Gastroesophageal sphincter (tissue), 4 donors: ENCODE measurements around the gene KCNMA1. TPM values are rescaled to one million over a fixed set of nuclear protein-coding genes. Genes with fewer than 3 reads are reported as not detected.

Experiments used
- ATAC-seq: fragments of 150-250 bp; one replicate; pipeline ENCODE4 v1.9.1; 2016; ENCODE audit warnings: mild to moderate bottlenecking, moderate library complexity
- H3K27ac ChIP-seq, 4 donors: fragments of 200-600 bp; sonication (generic) in 3 of 4; 1 replicate in 3 of 4; 2 replicates in 1 of 4; pipeline ENCODE4 v1.5.1; 2016 to 2019
- H3K27me3 ChIP-seq: fragments of 200-600 bp; sonication (generic); one replicate; pipeline ENCODE4 v1.5.1; 2019
- H3K36me3 ChIP-seq, 2 donors: fragments of 200-600 bp; sonication (generic); one replicate each; pipeline ENCODE4 v1.5.1; 2019; ENCODE audit warnings: control low read depth in 1 of 2
- H3K4me1 ChIP-seq, 3 donors: fragments of 200-600 bp; sonication (generic); 1 replicate in 2 of 3; 2 replicates in 1 of 3; pipeline ENCODE4 v1.5.1; 2016 to 2019; ENCODE audit warnings: control low read depth in 2 of 3
- H3K4me3 ChIP-seq, 2 donors: fragments of 200-600 bp; sonication (generic); one replicate each; pipeline ENCODE4 v1.5.1; 2019; ENCODE audit warnings: mild to moderate bottlenecking in 1 of 2, moderate library complexity in 1 of 2
- H3K9me3 ChIP-seq, 3 donors: fragments of 200-600 bp; sonication (generic); one replicate each; pipeline ENCODE4 v1.5.1; 2017 to 2019; ENCODE audit warnings: control low read depth in 2 of 3
- EP300 ChIP-seq: sonication (generic); formaldehyde crosslinking; IDR thresholded peaks from one replicate; pipeline ENCODE4 v1.6.1; 2017; ENCODE audit warnings: antibody characterized with exemption, mild to moderate bottlenecking
- POLR2A ChIP-seq, 2 donors: fragments of 450-650 bp; IDR thresholded peaks; one replicate each; pipeline ENCODE4 v1.6.1; 2017; ENCODE audit warnings: antibody characterized with exemption in 2 of 2, mild to moderate bottlenecking in 2 of 2, moderate library complexity in 1 of 2
- POLR2AphosphoS5 ChIP-seq: sonication (generic); formaldehyde crosslinking; IDR thresholded peaks from one replicate; pipeline ENCODE4 v1.6.1; 2017; ENCODE audit warnings: antibody characterized with exemption
- WGBS, 2 donors: methylation state at CpG; one replicate each; pipeline ENCODE4 v1.1.5; 2018; ENCODE audit warnings: low coverage in 1 of 2; 5-methylcytosine and 5-hydroxymethylcytosine counted together
- total RNA-seq, 4 donors: library from RNA; depleted of rRNA; stranded (reverse); fragments of >200 nt; gene quantifications; one replicate each; pipeline ENCODE4 v1.1.0, GENCODE V29; 2016
- TF ChIP-seq, protein P1 (sequence below), 4 experiments: fragments of 200-600 bp in 2 of 4; fragments of 450-650 bp in 2 of 4; sonication (generic) in 1 of 4; IDR thresholded peaks; one replicate each; pipeline ENCODE4 v1.5.1; 2017 to 2019; ENCODE audit warnings: antibody characterized with exemption in 4 of 4, mild to moderate bottlenecking in 2 of 4, moderate library complexity in 2 of 4

Gene KCNMA1
- total RNA-seq, 4 donors from 2014 or later = 168 to 389 (median 323) TPM

DNA sequence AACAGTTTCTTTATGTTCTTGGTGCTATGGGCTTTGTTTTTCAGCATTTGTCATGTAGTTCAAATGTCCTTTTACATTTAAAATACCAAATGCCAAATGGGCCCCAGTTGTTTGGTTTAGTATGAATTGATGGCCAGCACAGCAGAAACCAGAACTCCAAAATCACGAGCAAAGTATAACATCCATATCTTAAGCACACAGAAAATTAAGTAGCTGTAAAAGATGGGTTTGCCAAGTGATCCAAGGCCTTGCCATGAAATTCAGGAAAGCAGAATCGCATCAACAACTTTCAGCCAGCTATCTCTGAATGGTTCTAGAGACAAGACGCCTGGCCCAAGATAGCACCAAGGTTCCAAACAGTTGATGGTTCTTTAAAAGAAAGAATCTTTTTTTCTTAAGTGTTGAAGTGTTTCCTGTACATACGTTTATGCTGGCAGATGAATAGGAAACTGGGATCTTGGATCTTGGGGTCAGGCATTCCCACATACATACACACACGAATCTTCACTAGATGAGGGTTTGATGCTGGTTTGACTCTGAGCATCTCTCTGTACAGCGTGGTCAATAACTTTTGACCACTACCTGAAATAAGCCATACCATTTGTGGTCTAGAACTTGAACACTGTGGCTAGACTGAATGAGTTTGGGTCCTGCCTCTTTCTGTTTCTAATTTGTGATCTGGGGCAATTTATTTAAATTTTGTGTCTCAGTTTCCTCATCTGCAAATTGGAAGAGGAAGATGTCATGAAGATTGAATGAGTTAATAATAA, 711.8 kb downstream of the KCNMA1 start:
- 72 to 75% methylated on average over 4 to 6 of the region's 6 CpGs for WGBS, 2 donors
- no peak overlapping the region for H3K27ac ChIP-seq
- no peaks in the 10 kb centered on the region for H3K9me3 ChIP-seq
- H3K4me3 ChIP-seq = no peak overlapping the region
- H3K4me1 ChIP-seq = peaks cover 3 to 21% (median 5%) of the 10 kb centered on the region in 3 donors
- ATAC-seq = no peak
- no peaks in the 10 kb centered on the region for H3K27me3 ChIP-seq
- no peaks in the 10 kb centered on the region for H3K36me3 ChIP-seq
- no peak for TF ChIP-seq POLR2A (IDR thresholded peaks at IDR 0.05)
- TF ChIP-seq, protein P1, sequence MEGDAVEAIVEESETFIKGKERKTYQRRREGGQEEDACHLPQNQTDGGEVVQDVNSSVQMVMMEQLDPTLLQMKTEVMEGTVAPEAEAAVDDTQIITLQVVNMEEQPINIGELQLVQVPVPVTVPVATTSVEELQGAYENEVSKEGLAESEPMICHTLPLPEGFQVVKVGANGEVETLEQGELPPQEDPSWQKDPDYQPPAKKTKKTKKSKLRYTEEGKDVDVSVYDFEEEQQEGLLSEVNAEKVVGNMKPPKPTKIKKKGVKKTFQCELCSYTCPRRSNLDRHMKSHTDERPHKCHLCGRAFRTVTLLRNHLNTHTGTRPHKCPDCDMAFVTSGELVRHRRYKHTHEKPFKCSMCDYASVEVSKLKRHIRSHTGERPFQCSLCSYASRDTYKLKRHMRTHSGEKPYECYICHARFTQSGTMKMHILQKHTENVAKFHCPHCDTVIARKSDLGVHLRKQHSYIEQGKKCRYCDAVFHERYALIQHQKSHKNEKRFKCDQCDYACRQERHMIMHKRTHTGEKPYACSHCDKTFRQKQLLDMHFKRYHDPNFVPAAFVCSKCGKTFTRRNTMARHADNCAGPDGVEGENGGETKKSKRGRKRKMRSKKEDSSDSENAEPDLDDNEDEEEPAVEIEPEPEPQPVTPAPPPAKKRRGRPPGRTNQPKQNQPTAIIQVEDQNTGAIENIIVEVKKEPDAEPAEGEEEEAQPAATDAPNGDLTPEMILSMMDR (IDR thresholded peaks at IDR 0.05) = no peak
- no peak for TF ChIP-seq POLR2AphosphoS5
- TF ChIP-seq EP300 = no peak

- H3K27ac ChIP-seq = no peak overlapping the region
- ATAC-seq = no peak
- no peaks in the 10 kb centered on the region for H3K27me3 ChIP-seq
- H3K4me3 ChIP-seq = no peak overlapping the region
- H3K36me3 ChIP-seq = no peaks in the 10 kb centered on the region
- no peak for TF ChIP-seq EP300
- TF ChIP-seq POLR2AphosphoS5 = no peak
- no peak for TF ChIP-seq POLR2A (IDR thresholded peaks at IDR 0.05)
- TF ChIP-seq, protein P1 (IDR thresholded peaks at IDR 0.05) = no peak
- H3K4me1 ChIP-seq = peaks cover 5 to 32% (median 5%) of the 10 kb centered on the region in 3 donors
- H3K9me3 ChIP-seq = no peaks in the 10 kb centered on the region
- 40 to 89% methylated on average over 3 of the region's 3 CpGs for WGBS, 2 donors
Observed at GRCh38 chr10:76922666-76923065, 714.9 kb downstream of the KCNMA1 start.

- no peak for ATAC-seq
- no peak for TF ChIP-seq EP300
- TF ChIP-seq, protein P1 (IDR thresholded peaks at IDR 0.05) = no peak
- no peak for TF ChIP-seq POLR2AphosphoS5
- no peak for TF ChIP-seq POLR2A (IDR thresholded peaks at IDR 0.05)
- Histone ChIP-seq H3K27ac (no peak overlapping the region), H3K36me3 (no peaks in the 10 kb centered on the region), H3K4me1 (peaks cover 5 to 38% (median 5%) of the 10 kb centered on the region in 3 donors), H3K9me3 (no peaks in the 10 kb centered on the region), H3K4me3 (no peak overlapping the region), H3K27me3 (no peaks in the 10 kb centered on the region)
- 42 to 63% methylated on average over 2 of the region's 2 CpGs for WGBS, 2 donors
Observed at GRCh38 chr10:76921383-76922010, 716.1 kb downstream of the KCNMA1 start.

- TF ChIP-seq, protein P1 (IDR thresholded peaks at IDR 0.05) = no peak
- TF ChIP-seq POLR2AphosphoS5 (no peak), EP300 (no peak), POLR2A (IDR thresholded peaks at IDR 0.05) (no peak)
- ATAC-seq = no peak
Observed at GRCh38 chr10:76920581-76920980, 717.0 kb downstream of the KCNMA1 start.

More at GRCh38 chr10:76920581-76920980, 717.0 kb downstream of the KCNMA1 start:
- no peaks in the 10 kb centered on the region for H3K36me3 ChIP-seq
- no peak overlapping the region for H3K4me3 ChIP-seq
- H3K27me3 ChIP-seq = no peaks in the 10 kb centered on the region
- H3K9me3 ChIP-seq = no peaks in the 10 kb centered on the region
- H3K4me1 ChIP-seq = peaks cover 5 to 38% (median 5%) of the 10 kb centered on the region in 3 donors
- WGBS, 2 donors = 65% methylated on average over 2 of the region's 2 CpGs; no CpG with 5 or more reads in 1 of the 2 donors
- no peak overlapping the region for H3K27ac ChIP-seq
